ENCODE data around the gene PCSK4. TPM values are rescaled to one million over a fixed set of nuclear protein-coding genes. Genes with fewer than 3 reads are reported as not detected.

The PCSK4 gene
- total RNA-seq, 1 experiment from 2014 or later, result 7.2 TPM

- H3K9me3 ChIP-seq (ENCODE audit: low read depth, low read length, poor library complexity, severe bottlenecking), result no peaks in the 10 kb centered on the region
- DNase-seq (ENCODE audit: low spot score), result peak; percentile 57
- POLR2A ChIA-PET (ENCODE audit: low non-redundant PET), result interaction anchor here (0.5 to 0.6 kb wide), 2 partner anchors 18 to 673 kb away, joined by 6 to 10 read pairs; no protein-coding TSS in a partner anchor
- CTCF ChIA-PET, result interaction anchor here (0.6 kb wide), 1 partner anchor 91 kb away, joined by 4 read pairs; no protein-coding TSS in a partner anchor
- H3K36me3 ChIP-seq (ENCODE audit: insufficient read depth, low read length, poor library complexity, severe bottlenecking), result no peaks in the 10 kb centered on the region
- H3K27me3 ChIP-seq (replicated peaks; ENCODE audit: insufficient read depth, low read depth, low read length, poor library complexity), result peaks cover 26% of the 10 kb centered on the region
- no TSS peak for BruUV-seq (replicated peaks)
- H3K4me3 ChIP-seq (ENCODE audit: low read depth, low read length, poor library complexity, severe bottlenecking), result no peak overlapping the region
- no peak overlapping the region for H3K27ac ChIP-seq (ENCODE audit: low read depth, low read length, poor library complexity, severe bottlenecking)
- H3K4me1 ChIP-seq (ENCODE audit: insufficient read depth, low read length, poor library complexity, severe bottlenecking), result peaks cover 29% of the 10 kb centered on the region
- TF ChIP-seq EZH2 (IDR thresholded peaks at IDR 0.05; ENCODE audit: borderline replicate concordance, low read depth, low read length, poor library complexity, severe bottlenecking), result no peak
- no peak for TF ChIP-seq CTCF (conservative IDR thresholded peaks at IDR 0.05; ENCODE audit: low read depth, low read length)
- intact Hi-C loops (cut with micrococcal nuclease; ENCODE audit: unreplicated experiment), result no loop called here
Observed at GRCh38 chr19:1455002-1455335, 35.2 kb downstream of the PCSK4 start.

- ChIA-PET CTCF (interaction anchor here (0.6 kb wide), 2 partner anchors 37 to 38 kb away, joined by 3 to 19 read pairs; partner anchors contain the start of gene REEP6), POLR2A (ENCODE audit: low non-redundant PET) (interaction anchor here (0.5 kb wide), 1 partner anchor 15 kb away, joined by 3 read pairs; no protein-coding TSS in a partner anchor)
- Histone ChIP-seq H3K4me3 (ENCODE audit: low read depth, low read length, poor library complexity, severe bottlenecking) (no peak overlapping the region), H3K27me3 (replicated peaks; ENCODE audit: insufficient read depth, low read depth, low read length, poor library complexity) (peaks cover 32% of the 10 kb centered on the region), H3K9me3 (ENCODE audit: low read depth, low read length, poor library complexity, severe bottlenecking) (no peaks in the 10 kb centered on the region), H3K27ac (ENCODE audit: low read depth, low read length, poor library complexity, severe bottlenecking) (no peak overlapping the region), H3K36me3 (ENCODE audit: insufficient read depth, low read length, poor library complexity, severe bottlenecking) (no peaks in the 10 kb centered on the region), H3K4me1 (ENCODE audit: insufficient read depth, low read length, poor library complexity, severe bottlenecking) (peaks cover 29% of the 10 kb centered on the region)
- BruUV-seq (replicated peaks), result no TSS peak
- intact Hi-C loops (cut with micrococcal nuclease; ENCODE audit: unreplicated experiment), result no loop called here
- TF ChIP-seq CTCF (conservative IDR thresholded peaks at IDR 0.05; ENCODE audit: low read depth, low read length), result no peak
- no peak for TF ChIP-seq EZH2 (IDR thresholded peaks at IDR 0.05; ENCODE audit: borderline replicate concordance, low read depth, low read length, poor library complexity, severe bottlenecking)
- peak; percentile 60 for DNase-seq (ENCODE audit: low spot score)
Observed at GRCh38 chr19:1453525-1454364, 36.4 kb downstream of the PCSK4 start.

GRCh38 chr19:1452802-1453524 is 37.2 kb downstream of the PCSK4 start:
- Histone ChIP-seq H3K9me3 (ENCODE audit: low read depth, low read length, poor library complexity, severe bottlenecking) (no peaks in the 10 kb centered on the region), H3K27ac (ENCODE audit: low read depth, low read length, poor library complexity, severe bottlenecking) (no peak overlapping the region), H3K27me3 (replicated peaks; ENCODE audit: insufficient read depth, low read depth, low read length, poor library complexity) (peaks cover 32% of the 10 kb centered on the region), H3K36me3 (ENCODE audit: insufficient read depth, low read length, poor library complexity, severe bottlenecking) (no peaks in the 10 kb centered on the region), H3K4me3 (ENCODE audit: low read depth, low read length, poor library complexity, severe bottlenecking) (no peak overlapping the region), H3K4me1 (ENCODE audit: insufficient read depth, low read length, poor library complexity, severe bottlenecking) (peaks cover 29% of the 10 kb centered on the region)
- intact Hi-C loops (cut with micrococcal nuclease; ENCODE audit: unreplicated experiment), result no loop called here
- TF ChIP-seq CTCF (conservative IDR thresholded peaks at IDR 0.05; ENCODE audit: low read depth, low read length) (no peak), EZH2 (IDR thresholded peaks at IDR 0.05; ENCODE audit: borderline replicate concordance, low read depth, low read length, poor library complexity, severe bottlenecking) (no peak)
- BruUV-seq (replicated peaks), result no TSS peak
- POLR2A ChIA-PET (ENCODE audit: low non-redundant PET), result interaction anchor here (0.5 kb wide), 1 partner anchor 16 kb away, joined by 3 read pairs; no protein-coding TSS in a partner anchor
- no peak for DNase-seq (ENCODE audit: low spot score)
- CTCF ChIA-PET, result no interaction called here
